Endothelial cell of umbilical vein (primary cell): ENCODE measurements around the gene LHX6. TPM values are rescaled to one million over a fixed set of nuclear protein-coding genes. Genes with fewer than 3 reads are reported as not detected.

Source experiments
- BruUV-seq: library from RNA; stranded (reverse); fragments of 400-500 nt; replicated peaks from 2 replicates; lab custom pipeline; 2021; lab: Mats Ljungman, UMichigan
- CTCF ChIA-PET: fragments of 300-600, 350-600 bp; sonication (Branson Sonifier 250); formaldehyde crosslinking; loops from one replicate; lab custom pipeline; 2021; ENCODE audit warnings: antibody characterized with exemption, inconsistent platforms; lab: Charles Lee
- POLR2A ChIA-PET: fragments of 300-600, 350-600 bp; sonication (Branson Sonifier 250); formaldehyde crosslinking; loops from one replicate; lab custom pipeline; 2021; ENCODE audit warnings: antibody characterized with exemption, inconsistent platforms; lab: Charles Lee
- DNase-seq: peaks from one replicate; pipeline ENCODE4 v3.0.0-alpha.2; 2011; ENCODE audit warnings: low read depth, low spot score
- FAIRE-seq: peaks from 2 replicates; lab custom pipeline; 2011; peaks lifted over from hg19 to GRCh38; lab: Jason Lieb, UNC
- H2AFZ ChIP-seq: 2 replicates; pipeline ENCODE4 v1.6.0; 2012; ENCODE audit warnings: low read depth, low read length, control low read depth, inconsistent platforms
- H3K27ac ChIP-seq: 2 replicates; pipeline ENCODE4 v1.5.1; 2011; ENCODE audit warnings: low read depth, mild to moderate bottlenecking, control low read depth, low read length, moderate library complexity; ENCODE audit not compliant: insufficient read depth
- H3K27me3 ChIP-seq, 2 experiments: 2 replicates each; pipeline versions ENCODE4 v1.6.0 to v1.6.1; 2011; ENCODE audit warnings: low read length in 2 of 2, mixed read lengths in 1 of 2; ENCODE audit not compliant: control insufficient read depth in 2 of 2, insufficient read depth in 2 of 2
- H3K36me3 ChIP-seq, 2 experiments: 2 replicates in 1 of 2; 3 replicates in 1 of 2; pipeline ENCODE4 v1.5.1; 2011; ENCODE audit warnings: low read length in 2 of 2, mild to moderate bottlenecking in 1 of 2, moderate library complexity in 1 of 2; ENCODE audit not compliant: control insufficient read depth in 2 of 2, insufficient read depth in 2 of 2; ENCODE audit errors: extremely low read depth in 1 of 2
- H3K4me1 ChIP-seq: 3 replicates; pipeline ENCODE4 v1.5.1; 2011; ENCODE audit warnings: mild to moderate bottlenecking, low read length; ENCODE audit not compliant: control insufficient read depth, insufficient read depth; ENCODE audit errors: extremely low read depth
- H3K4me2 ChIP-seq: 2 replicates; pipeline ENCODE4 v1.6.1; 2011; ENCODE audit warnings: low read length, control low read depth, mixed read lengths; ENCODE audit not compliant: insufficient read depth
- H3K4me3 ChIP-seq, 3 experiments: fragments of 200-600 bp in 1 of 3; sonication (generic), shearing (Covaris generic) in 1 of 3; replicated peaks in 1 of 3; 2 replicates each; pipeline ENCODE4 v1.5.1; 2011 to 2016; ENCODE audit warnings: control low read depth in 3 of 3, low read length in 3 of 3, mild to moderate bottlenecking in 2 of 3, inconsistent platforms in 1 of 3, low read depth in 1 of 3, moderate library complexity in 1 of 3; ENCODE audit not compliant: insufficient read depth in 1 of 3
- H3K79me2 ChIP-seq: 2 replicates; pipeline ENCODE4 v1.6.0; 2012; ENCODE audit warnings: low read length, inconsistent platforms; ENCODE audit not compliant: control insufficient read depth, insufficient read depth
- H3K9ac ChIP-seq: replicated peaks from 2 replicates; pipeline ENCODE3; 2011; ENCODE audit warnings: low read length, control low read depth; ENCODE audit not compliant: insufficient read depth; ENCODE audit errors: extremely low read depth
- H3K9me1 ChIP-seq: replicated peaks from 3 replicates; pipeline ENCODE4 v1.6.0; 2011; ENCODE audit warnings: mild to moderate bottlenecking, low read length; ENCODE audit not compliant: control insufficient read depth, insufficient read depth; ENCODE audit errors: extremely low read depth
- H3K9me3 ChIP-seq: replicated peaks from 2 replicates; pipeline ENCODE4 v1.5.1; 2012; ENCODE audit warnings: low read length, inconsistent platforms; ENCODE audit not compliant: control insufficient read depth, insufficient read depth
- H4K20me1 ChIP-seq: replicated peaks from 2 replicates; pipeline ENCODE3; 2011; ENCODE audit warnings: mild to moderate bottlenecking, low read length; ENCODE audit not compliant: control insufficient read depth, insufficient read depth; ENCODE audit errors: extremely low read depth
- GATA2 ChIP-seq: IDR thresholded peaks from 2 replicates; pipeline ENCODE4 v1.7.0; 2011; ENCODE audit warnings: low read depth, mild to moderate bottlenecking, moderate library complexity, mixed read lengths, low read length; ENCODE audit not compliant: insufficient read length, insufficient read depth
- MAX ChIP-seq: IDR thresholded peaks from 2 replicates; pipeline ENCODE4 v1.6.1; 2011; ENCODE audit not compliant: insufficient read depth, insufficient read length
- POLR2A ChIP-seq: IDR thresholded peaks from 2 replicates; pipeline ENCODE4 v1.6.1; 2012; ENCODE audit warnings: low read depth, mild to moderate bottlenecking, control low read depth, low read length
- POLR2AphosphoS5 ChIP-seq: IDR thresholded peaks from 2 replicates; pipeline ENCODE4 v1.6.1; 2012; ENCODE audit warnings: low read depth, mild to moderate bottlenecking, control low read depth, low read length, moderate library complexity; ENCODE audit not compliant: insufficient read depth
- dilution Hi-C: fragments of 300-500 bp; cut with MboI; formaldehyde crosslinking; loops from one replicate; pipeline ENCODE4 v1.15.0; 2019; ENCODE audit warnings: low sequenced_read_pairs; ENCODE audit not compliant: extremely low pct_ligation_motif_present
- intact Hi-C: fragments of 100-400 bp; cut with micrococcal nuclease; formaldehyde crosslinking; loops from one replicate; pipeline ENCODE4 v1.10.0; 2022
- polyA plus RNA-seq, 4 experiments: library from polyadenylated mRNA; depleted of rRNA in 3 of 4; stranded (reverse) in 3 of 4; unstranded in 1 of 4; fragments of >200 nt; gene quantifications; 2 replicates each; pipeline versions ENCODE4 v1.2.1 to v1.2.3, GENCODE V29; 2011 to 2012; ENCODE audit warnings: missing spikeins in 1 of 4
- total RNA-seq: library from RNA; stranded (reverse); gene quantifications from 2 replicates; pipeline ENCODE4 v1.2.3, GENCODE V29; 2021

Gene LHX6
- total and polyA plus RNA-seq, 2 donors (not counting 3 experiments of a cell fraction or from before 2014, with no cell fraction given) = 2.4 to 18.4 TPM

GRCh38 chr9:122205176-122205575, 23.6 kb downstream of the LHX6 start:
- no peak overlapping the region for H3K4me3 ChIP-seq
- H3K36me3 ChIP-seq = no peaks in the 10 kb centered on the region
- BruUV-seq = no TSS peak
- H4K20me1 ChIP-seq = no peaks in the 10 kb centered on the region
- no peak for TF ChIP-seq MAX
- no peak for TF ChIP-seq GATA2
- no peak for TF ChIP-seq POLR2A
- no peaks in the 10 kb centered on the region for H3K79me2 ChIP-seq
- no peaks in the 10 kb centered on the region for H3K9me1 ChIP-seq
- no peak overlapping the region for H3K9ac ChIP-seq
- FAIRE-seq (no peak), DNase-seq (no peak)
- H3K9me3 ChIP-seq = no peaks in the 10 kb centered on the region
- intact Hi-C loops (no loop called here), dilution Hi-C loops (no loop called here)
- H3K27me3 ChIP-seq = peaks cover 0 to 6% of the 10 kb centered on the region in 2 experiments
- H3K27ac ChIP-seq = no peak overlapping the region
- H3K4me1 ChIP-seq = no peaks in the 10 kb centered on the region
- POLR2A ChIA-PET = no interaction called here
- CTCF ChIA-PET = no interaction called here
- H2AFZ ChIP-seq = no peak overlapping the region
- no peak overlapping the region for H3K4me2 ChIP-seq

GRCh38 chr9:122204491-122204890, 24.3 kb downstream of the LHX6 start:
- FAIRE-seq (no peak), DNase-seq (no peak)
- Histone ChIP-seq H3K27me3 (peaks cover 0 to 6% of the 10 kb centered on the region in 2 experiments), H3K9me3 (no peaks in the 10 kb centered on the region), H3K4me3 (no peak overlapping the region), H3K79me2 (no peaks in the 10 kb centered on the region), H3K27ac (no peak overlapping the region), H3K9ac (no peak overlapping the region), H4K20me1 (no peaks in the 10 kb centered on the region), H3K4me1 (no peaks in the 10 kb centered on the region), H3K4me2 (no peak overlapping the region), H3K36me3 (no peaks in the 10 kb centered on the region), H2AFZ (no peak overlapping the region), H3K9me1 (no peaks in the 10 kb centered on the region)
- CTCF ChIA-PET = no interaction called here
- POLR2A ChIA-PET = no interaction called here
- dilution Hi-C loops (no loop called here), intact Hi-C loops (no loop called here)
- BruUV-seq = no TSS peak
- no peak for TF ChIP-seq POLR2AphosphoS5
